ENCODE measurements around the gene CLCN5.

DNA sequence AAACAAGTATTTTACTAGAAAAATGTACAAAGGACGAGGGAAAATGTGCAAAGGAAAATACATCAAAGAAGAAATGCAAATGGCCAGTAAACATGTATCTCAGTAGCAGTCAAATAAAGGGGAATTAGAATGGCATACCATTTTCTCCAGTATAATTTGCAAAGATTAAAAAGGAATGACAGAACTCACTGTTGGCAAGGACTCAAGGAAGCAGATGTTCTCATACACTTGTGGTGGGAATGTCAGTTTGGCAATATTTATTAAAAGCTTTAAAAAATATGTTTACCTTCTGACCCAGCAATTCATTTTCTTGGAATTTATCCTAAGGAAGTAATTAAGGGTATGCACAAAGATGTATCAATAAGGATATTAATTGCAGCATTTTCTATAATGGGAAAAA, 7.6 kb downstream of the CLCN5 start:
- TF ChIP-seq, protein P1, sequence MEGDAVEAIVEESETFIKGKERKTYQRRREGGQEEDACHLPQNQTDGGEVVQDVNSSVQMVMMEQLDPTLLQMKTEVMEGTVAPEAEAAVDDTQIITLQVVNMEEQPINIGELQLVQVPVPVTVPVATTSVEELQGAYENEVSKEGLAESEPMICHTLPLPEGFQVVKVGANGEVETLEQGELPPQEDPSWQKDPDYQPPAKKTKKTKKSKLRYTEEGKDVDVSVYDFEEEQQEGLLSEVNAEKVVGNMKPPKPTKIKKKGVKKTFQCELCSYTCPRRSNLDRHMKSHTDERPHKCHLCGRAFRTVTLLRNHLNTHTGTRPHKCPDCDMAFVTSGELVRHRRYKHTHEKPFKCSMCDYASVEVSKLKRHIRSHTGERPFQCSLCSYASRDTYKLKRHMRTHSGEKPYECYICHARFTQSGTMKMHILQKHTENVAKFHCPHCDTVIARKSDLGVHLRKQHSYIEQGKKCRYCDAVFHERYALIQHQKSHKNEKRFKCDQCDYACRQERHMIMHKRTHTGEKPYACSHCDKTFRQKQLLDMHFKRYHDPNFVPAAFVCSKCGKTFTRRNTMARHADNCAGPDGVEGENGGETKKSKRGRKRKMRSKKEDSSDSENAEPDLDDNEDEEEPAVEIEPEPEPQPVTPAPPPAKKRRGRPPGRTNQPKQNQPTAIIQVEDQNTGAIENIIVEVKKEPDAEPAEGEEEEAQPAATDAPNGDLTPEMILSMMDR (IDR thresholded peaks at IDR 0.05) = no peak
- TF ChIP-seq POLR2A (IDR thresholded peaks at IDR 0.05) (no peak), EP300 (IDR thresholded peaks at IDR 0.05) (no peak)
